ENCODE measurements around the gene SYNGAP1. TPM values are rescaled to one million over a fixed set of nuclear protein-coding genes. Genes with fewer than 3 reads are reported as not detected.

SYNGAP1 gene
- total and polyA plus RNA-seq, 9 of the 15 experiments (the other 6 are each of a cell fraction or from before 2014, with no cell fraction given): 0.01 to 22.8 (median 3.2) TPM

DNA sequence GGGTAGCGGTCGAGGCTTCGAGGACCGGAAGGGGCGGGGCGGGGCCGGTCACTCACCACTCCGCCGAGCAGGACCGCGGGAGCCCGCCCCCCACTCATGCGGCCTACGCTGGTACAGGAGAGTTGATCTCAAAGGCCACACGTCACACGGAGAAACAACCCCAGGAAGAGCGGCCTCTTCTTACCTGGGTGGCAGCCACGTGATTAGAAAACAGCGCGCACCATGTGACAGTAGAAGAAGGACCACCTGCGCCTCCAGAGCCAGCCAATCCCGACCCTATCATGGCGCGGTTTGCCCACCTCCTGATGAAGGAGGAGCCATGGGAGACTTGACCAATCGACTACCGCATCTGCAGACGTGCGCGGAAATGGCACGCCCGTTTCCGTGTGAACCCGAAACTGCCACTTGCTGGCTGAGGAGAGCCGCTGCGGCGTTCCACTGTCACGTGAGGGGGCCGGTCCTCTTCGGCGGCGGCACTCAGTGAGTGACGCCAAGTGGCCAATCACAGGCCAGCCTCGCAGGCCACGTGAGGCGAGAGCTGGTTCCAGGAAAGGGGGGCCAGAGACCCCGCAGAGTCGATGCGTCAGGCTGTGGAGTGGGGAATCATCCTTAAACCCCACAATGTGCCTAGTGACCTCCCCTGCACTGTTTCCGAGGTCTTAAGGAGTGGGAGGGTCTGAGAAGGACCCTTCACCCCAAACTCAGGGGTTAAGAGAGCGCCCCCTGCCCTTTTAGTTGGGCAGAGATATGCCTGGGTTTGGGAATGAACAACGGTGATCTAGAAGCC lies 1.8 kb upstream of the SYNGAP1 start, which contains the start of gene CUTA (continued):
- TF ChIP-seq SIX5 (IDR thresholded peaks at IDR 0.05; ENCODE audit: borderline replicate concordance in 1 of 2, insufficient read depth in 1 of 2, low read depth in 1 of 2, low read length in 2 of 2) (peak; percentile 19 to 36; a peak in 2 of 4 replicates), PHF8 (IDR thresholded peaks at IDR 0.05; ENCODE audit: borderline replicate concordance, low read length) (peak; percentile 77; the same call in 1 of the 2 replicates), SMC3 (conservative IDR thresholded peaks at IDR 0.05; ENCODE audit: insufficient read depth, low read depth, low read length) (no peak), EZH2 (IDR thresholded peaks at IDR 0.05; ENCODE audit: borderline replicate concordance, low read depth, low read length) (no peak), EGR1 (conservative IDR thresholded peaks at IDR 0.05) (peak; percentile 43), ZNF175 (CRISPR knock-in tag; IDR thresholded peaks at IDR 0.05; ENCODE audit: low read depth) (no peak; the same call in none of the 2 replicates), GABPB1 (CRISPR knock-in tag; IDR thresholded peaks at IDR 0.05) (peak; percentile 92), LARP7 (IDR thresholded peaks at IDR 0.05) (no peak), ZNF780A (CRISPR knock-in tag; IDR thresholded peaks at IDR 0.05) (no peak), RFX5 (IDR thresholded peaks at IDR 0.05; ENCODE audit: low read depth, low read length) (0 out of 2 replicates have a peak, but pooled peaks have one; percentile 49), MECOM (CRISPR knock-in tag; IDR thresholded peaks at IDR 0.05) (no peak), MXI1 (IDR thresholded peaks at IDR 0.05; ENCODE audit: low read depth, low read length) (peak; percentile 83; the same call in 1 of the 2 replicates), HOXB6 (CRISPR knock-in tag; IDR thresholded peaks at IDR 0.05; ENCODE audit: borderline replicate concordance) (no peak; the same call in 1 of the 2 replicates), ARID1B (IDR thresholded peaks at IDR 0.05) (peak; percentile 54), ZNF140 (CRISPR knock-in tag; IDR thresholded peaks at IDR 0.05) (no peak)
- TF ChIP-seq, protein P1, sequence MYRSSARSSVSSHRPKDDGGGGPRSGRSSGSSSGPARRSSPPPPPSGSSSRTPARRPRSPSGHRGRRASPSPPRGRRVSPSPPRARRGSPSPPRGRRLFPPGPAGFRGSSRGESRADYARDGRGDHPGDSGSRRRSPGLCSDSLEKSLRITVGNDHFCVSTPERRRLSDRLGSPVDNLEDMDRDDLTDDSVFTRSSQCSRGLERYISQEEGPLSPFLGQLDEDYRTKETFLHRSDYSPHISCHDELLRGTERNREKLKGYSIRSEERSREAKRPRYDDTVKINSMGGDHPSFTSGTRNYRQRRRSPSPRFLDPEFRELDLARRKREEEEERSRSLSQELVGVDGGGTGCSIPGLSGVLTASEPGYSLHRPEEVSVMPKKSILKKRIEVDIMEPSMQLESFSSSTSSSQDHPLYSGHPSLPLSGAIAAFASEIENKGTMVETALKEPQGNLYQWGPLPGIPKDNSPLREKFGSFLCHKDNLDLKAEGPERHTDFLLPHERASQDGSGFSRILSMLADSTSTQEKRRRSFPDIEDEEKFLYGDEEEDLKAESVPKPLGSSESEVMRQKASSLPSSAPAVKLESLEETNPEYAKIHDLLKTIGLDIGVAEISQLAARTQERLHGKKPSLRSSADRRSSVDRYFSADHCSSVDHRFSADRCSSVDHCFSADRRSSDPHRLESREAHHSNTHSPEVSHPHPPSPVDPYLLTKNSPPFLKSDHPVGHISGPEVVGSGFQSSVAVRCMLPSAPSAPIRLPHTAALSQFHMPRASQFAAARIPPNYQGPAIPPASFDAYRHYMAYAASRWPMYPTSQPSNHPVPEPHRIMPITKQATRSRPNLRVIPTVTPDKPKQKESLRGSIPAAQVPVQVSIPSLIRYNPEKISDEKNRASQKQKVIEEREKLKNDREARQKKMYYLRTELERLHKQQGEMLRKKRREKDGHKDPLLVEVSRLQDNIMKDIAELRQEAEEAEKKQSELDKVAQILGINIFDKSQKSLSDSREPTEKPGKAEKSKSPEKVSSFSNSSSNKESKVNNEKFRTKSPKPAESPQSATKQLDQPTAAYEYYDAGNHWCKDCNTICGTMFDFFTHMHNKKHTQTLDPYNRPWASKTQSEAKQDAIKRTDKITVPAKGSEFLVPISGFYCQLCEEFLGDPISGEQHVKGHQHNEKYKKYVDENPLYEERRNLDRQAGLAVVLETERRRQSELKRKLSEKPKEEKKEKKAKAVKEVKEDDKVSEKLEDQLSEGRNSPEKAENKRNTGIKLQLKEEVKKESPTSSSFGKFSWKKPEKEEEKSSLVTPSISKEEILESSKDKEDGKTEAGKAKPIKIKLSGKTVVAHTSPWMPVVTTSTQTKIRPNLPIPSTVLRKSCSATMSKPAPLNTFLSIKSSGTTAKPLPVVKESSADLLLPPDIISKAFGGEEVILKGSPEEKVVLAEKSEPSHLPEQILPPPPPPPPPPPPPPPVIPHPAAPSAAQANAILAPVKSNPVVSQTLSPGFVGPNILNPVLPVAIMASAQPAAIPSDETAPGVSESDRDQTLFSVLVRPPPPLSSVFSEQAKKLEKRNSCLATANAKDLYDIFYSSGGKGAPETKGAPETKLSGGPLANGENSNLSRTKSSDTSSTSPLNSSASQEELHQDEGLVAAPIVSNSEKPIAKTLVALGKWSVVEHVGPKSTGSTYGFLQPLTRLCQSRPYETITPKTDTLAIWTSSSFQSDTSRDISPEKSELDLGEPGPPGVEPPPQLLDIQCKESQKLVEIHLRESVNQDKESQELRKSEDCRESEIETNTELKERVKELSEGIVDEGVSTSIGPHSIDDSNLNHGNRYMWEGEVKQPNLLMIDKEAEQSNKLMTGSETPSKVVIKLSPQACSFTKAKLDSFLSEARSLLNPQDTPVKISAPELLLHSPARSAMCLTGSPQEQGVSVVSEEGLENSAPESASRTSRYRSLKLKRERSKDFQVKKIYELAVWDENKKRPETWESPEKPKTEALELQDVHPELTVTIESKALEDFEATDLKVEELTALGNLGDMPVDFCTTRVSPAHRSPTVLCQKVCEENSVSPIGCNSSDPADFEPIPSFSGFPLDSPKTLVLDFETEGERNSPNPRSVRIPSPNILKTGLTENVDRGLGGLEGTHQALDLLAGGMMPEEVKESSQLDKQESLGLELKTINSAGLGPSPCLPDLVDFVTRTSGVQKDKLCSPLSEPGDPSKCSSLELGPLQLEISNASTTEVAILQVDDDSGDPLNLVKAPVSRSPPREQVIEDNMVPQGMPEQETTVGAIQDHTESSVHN (IDR thresholded peaks at IDR 0.05; ENCODE audit: borderline replicate concordance in 1 of 2, low read depth in 1 of 2): peak in 1 of 2 experiments; percentile 74; a peak in 1 of 4 replicates
- TF ChIP-seq, protein P2, sequence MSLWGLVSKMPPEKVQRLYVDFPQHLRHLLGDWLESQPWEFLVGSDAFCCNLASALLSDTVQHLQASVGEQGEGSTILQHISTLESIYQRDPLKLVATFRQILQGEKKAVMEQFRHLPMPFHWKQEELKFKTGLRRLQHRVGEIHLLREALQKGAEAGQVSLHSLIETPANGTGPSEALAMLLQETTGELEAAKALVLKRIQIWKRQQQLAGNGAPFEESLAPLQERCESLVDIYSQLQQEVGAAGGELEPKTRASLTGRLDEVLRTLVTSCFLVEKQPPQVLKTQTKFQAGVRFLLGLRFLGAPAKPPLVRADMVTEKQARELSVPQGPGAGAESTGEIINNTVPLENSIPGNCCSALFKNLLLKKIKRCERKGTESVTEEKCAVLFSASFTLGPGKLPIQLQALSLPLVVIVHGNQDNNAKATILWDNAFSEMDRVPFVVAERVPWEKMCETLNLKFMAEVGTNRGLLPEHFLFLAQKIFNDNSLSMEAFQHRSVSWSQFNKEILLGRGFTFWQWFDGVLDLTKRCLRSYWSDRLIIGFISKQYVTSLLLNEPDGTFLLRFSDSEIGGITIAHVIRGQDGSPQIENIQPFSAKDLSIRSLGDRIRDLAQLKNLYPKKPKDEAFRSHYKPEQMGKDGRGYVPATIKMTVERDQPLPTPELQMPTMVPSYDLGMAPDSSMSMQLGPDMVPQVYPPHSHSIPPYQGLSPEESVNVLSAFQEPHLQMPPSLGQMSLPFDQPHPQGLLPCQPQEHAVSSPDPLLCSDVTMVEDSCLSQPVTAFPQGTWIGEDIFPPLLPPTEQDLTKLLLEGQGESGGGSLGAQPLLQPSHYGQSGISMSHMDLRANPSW (CRISPR knock-in tag; IDR thresholded peaks at IDR 0.05): peak; percentile 70
